ENCODE data around the gene MTHFSD. TPM values are rescaled to one million over a fixed set of nuclear protein-coding genes. Genes with fewer than 3 reads are reported as not detected.

Gene MTHFSD
- total and polyA plus RNA-seq, 2 of the 8 experiments (the other 6 are each of a cell fraction or from before 2014, with no cell fraction given): 7.1 to 9.8 TPM

- no peaks in the 10 kb centered on the region for H3K79me2 ChIP-seq (ENCODE audit: control insufficient read depth in 1 of 2, insufficient read depth in 2 of 2, low read length in 2 of 2)
- H3K23ac ChIP-seq (ENCODE audit: insufficient read length): no peak overlapping the region
- H3K14ac ChIP-seq (ENCODE audit: insufficient read length): no peak overlapping the region
- no peak overlapping the region; the same call in 1 of the 2 replicates for H4K8ac ChIP-seq (ENCODE audit: extremely low read depth, insufficient read depth, low read length)
- no peak overlapping the region for H3K27ac ChIP-seq (ENCODE audit: low read depth, low read length)
- no peak overlapping the region for H2BK5ac ChIP-seq (ENCODE audit: low read depth, low read length)
- peak overlapping the region; percentile 39 to 56; a peak in 3 of 4 replicates for H3K4me2 ChIP-seq (ENCODE audit: insufficient read depth in 1 of 2, low read depth in 2 of 2, low read length in 2 of 2)
- no peaks in the 10 kb centered on the region; a peak in 1 of 4 replicates for H3K9me3 ChIP-seq (ENCODE audit: insufficient read depth in 2 of 2, low read depth in 1 of 2, low read length in 1 of 2)
- ChIA-PET CTCF (ENCODE audit: partially characterized antibody) (interaction anchor here (1.2 to 1.3 kb wide), 3 partner anchors 13 to 245 kb away, joined by 3 to 7 read pairs (median 3); partner anchors contain the start of gene FOXF1), POLR2A (ENCODE audit: partially characterized antibody) (interaction anchor here (0.8 kb wide), 1 partner anchor 18 kb away, joined by 4 read pairs; no protein-coding TSS in a partner anchor)
- H2BK15ac ChIP-seq (ENCODE audit: low read length): no peak overlapping the region
- H2AFZ ChIP-seq (ENCODE audit: low read length): no peak overlapping the region
- peaks cover 0 to 4% (median 0%) of the 10 kb centered on the region in 4 experiments; a peak in 1 of 8 replicates for H3K36me3 ChIP-seq (ENCODE audit: control insufficient read depth in 2 of 4, insufficient read depth in 4 of 4, low read length in 3 of 4)
- no peak overlapping the region for H2BK12ac ChIP-seq (ENCODE audit: low read depth, low read length)
- no peaks in the 10 kb centered on the region; the same call in 1 of the 2 replicates for H3K23me2 ChIP-seq (ENCODE audit: low read depth, low read length)
- peaks cover 98 to 100% (median 99%) of the 10 kb centered on the region in 4 experiments for H3K27me3 ChIP-seq (replicated peaks in 1 of 4; ENCODE audit: control insufficient read depth in 3 of 4, extremely low read depth in 1 of 4, insufficient read depth in 3 of 4, low read length in 3 of 4)
- no peak overlapping the region for H4K5ac ChIP-seq (ENCODE audit: insufficient read length, low read depth, low read length)
- H3K4me1 ChIP-seq (replicated peaks in 1 of 4; ENCODE audit: control insufficient read depth in 3 of 4, insufficient read depth in 4 of 4, low read length in 3 of 4): peaks cover 4 to 29% (median 17%) of the 10 kb centered on the region in 4 experiments
- peaks cover 24 to 35% of the 10 kb centered on the region in 2 experiments for H4K20me1 ChIP-seq (replicated peaks in 1 of 2; ENCODE audit: control insufficient read depth in 1 of 2, insufficient read depth in 2 of 2, low read length in 2 of 2)
- no peak for DNase-seq (ENCODE audit: low read depth in 1 of 2, low spot score in 2 of 2)
- H4K91ac ChIP-seq (replicated peaks; ENCODE audit: insufficient read length, low read length): no peak overlapping the region
- H2BK120ac ChIP-seq (replicated peaks; ENCODE audit: low read depth, low read length): no peak overlapping the region
- peak overlapping the region in 1 of 4 experiments; percentile 37; a peak in 3 of 8 replicates for H3K4me3 ChIP-seq (ENCODE audit: extremely low read depth in 1 of 4, insufficient read depth in 2 of 4, low read depth in 3 of 4, low read length in 4 of 4)
- H2BK20ac ChIP-seq (ENCODE audit: low read length): 0 out of 2 replicates have a peak overlapping the region, but pooled peaks have one; percentile 21
- H3K56ac ChIP-seq (replicated peaks; ENCODE audit: insufficient read length, low read depth, low read length): no peak overlapping the region
- no peak for FAIRE-seq
- WGBS, 2 experiments (ENCODE audit: extremely low coverage in 1 of 2, insufficient coverage in 1 of 2, insufficient read length in 1 of 2, insufficient replicate concordance in 2 of 2, low coverage in 1 of 2, low lambda C conversion rate in 2 of 2, missing lambda C conversion rate in 1 of 2): 6% methylated on average over 18 of the region's 29 CpGs; no CpG with 5 or more reads in 1 of the 2 experiments
- TF ChIP-seq SRF (IDR thresholded peaks at IDR 0.05; ENCODE audit: low read depth, low read length) (no peak), BRCA1 (IDR thresholded peaks at IDR 0.05; ENCODE audit: low read depth, low read length) (no peak), RNF2 (IDR thresholded peaks at IDR 0.05; ENCODE audit: borderline replicate concordance, low read depth, low read length, missing control alignments, poor library complexity, severe bottlenecking) (peak; percentile 61), RAD21 (IDR thresholded peaks at IDR 0.05 in 1 of 2, conservative IDR thresholded peaks at IDR 0.05 in 1 of 2; ENCODE audit: low read depth in 2 of 2, low read length in 2 of 2) (peak in 1 of 2 experiments; percentile 21; a peak in 2 of 4 replicates), CTCF (IDR thresholded peaks at IDR 0.05; ENCODE audit: control extremely low read depth in 1 of 3, insufficient read depth in 1 of 3, low read depth in 1 of 3, low read length in 3 of 3) (peak; percentile 8 to 25 (median 19); a peak in 3 of 4 replicates), GABPA (IDR thresholded peaks at IDR 0.05; ENCODE audit: borderline replicate concordance, insufficient read depth, low read length) (0 out of 2 replicates have a peak, but pooled peaks have one; percentile 6)
- no peak overlapping the region for H2AK5ac ChIP-seq (ENCODE audit: low read depth, low read length)
- H3K79me1 ChIP-seq (ENCODE audit: low read depth, low read length): peaks cover 2% of the 10 kb centered on the region
- H3K4ac ChIP-seq (replicated peaks; ENCODE audit: insufficient read length, low read depth, low read length): no peak overlapping the region
- H3K18ac ChIP-seq (ENCODE audit: extremely low read depth, low read length): no peak overlapping the region; the same call in 1 of the 2 replicates
- H3K9ac ChIP-seq (replicated peaks in 1 of 4; ENCODE audit: extremely low read depth in 1 of 4, low read depth in 3 of 4, low read length in 3 of 4): no peak overlapping the region
These were observed 56.8 kb downstream of the MTHFSD start for GRCh38 chr16:86498155-86498670.

Data from H1 (cell line).